Fibroblast of villous mesenchyme (primary cell): Measurements from ENCODE around the gene WNK1. TPM values are rescaled to one million over a fixed set of nuclear protein-coding genes. Genes with fewer than 3 reads are reported as not detected.

Source experiments
- DNase-seq: peaks from one replicate; pipeline ENCODE4 v3.0.0-alpha.2; 2010; ENCODE audit warnings: low read depth
- H3K4me3 ChIP-seq: 2 replicates; pipeline ENCODE4 v1.5.1; 2011; ENCODE audit warnings: low read depth, mild to moderate bottlenecking, low read length
- CTCF ChIP-seq: IDR thresholded peaks from 2 replicates; pipeline ENCODE4 v1.5.1; 2012; ENCODE audit warnings: low read depth, mild to moderate bottlenecking, low read length; ENCODE audit not compliant: insufficient read depth
- total RNA-seq: library from RNA; depleted of rRNA; stranded (reverse); fragments of >200 nt; gene quantifications from 2 replicates; pipeline ENCODE4 v1.2.3, GENCODE V29; 2012

WNK1 gene
- total RNA-seq, 1 donor = 92.4 TPM

- H3K4me3 ChIP-seq = no peak overlapping the region
- peak; percentile 69 for DNase-seq
- no peak for TF ChIP-seq CTCF
Measured at GRCh38 chr12:946631-947030, 194.3 kb downstream of the WNK1 start.

GRCh38 chr12:948238-948637 is 195.9 kb downstream of the WNK1 start:
- DNase-seq = peak; percentile 3
- TF ChIP-seq CTCF = no peak
- peak overlapping the region; percentile 90 for H3K4me3 ChIP-seq

GRCh38 chr12:949453-950191 is 197.2 kb downstream of the WNK1 start, which contains the start of gene RAD52:
TSS of gene RAD52 (minus strand) at chr12:949694. CDS start at chr12:933058, 16,636 bp downstream.
- peak; percentile 95 for TF ChIP-seq CTCF
- peak within 1 kb of the TSS; percentile 90 for H3K4me3 ChIP-seq
- DNase-seq = peak; percentile 99

GRCh38 chr12:951176-951575 is 198.8 kb downstream of the WNK1 start:
- DNase-seq = no peak
- no peak for TF ChIP-seq CTCF
- H3K4me3 ChIP-seq = no peak overlapping the region

- no peak overlapping the region for H3K4me3 ChIP-seq
- TF ChIP-seq CTCF = no peak
- no peak for DNase-seq
Measured at GRCh38 chr12:953776-954175, 201.4 kb downstream of the WNK1 start.

- H3K4me3 ChIP-seq = no peak overlapping the region
- TF ChIP-seq CTCF = no peak
- DNase-seq = no peak
Measured at GRCh38 chr12:954741-955140, 202.4 kb downstream of the WNK1 start.

GRCh38 chr12:955939-956338 is 203.6 kb downstream of the WNK1 start:
- DNase-seq = no peak
- TF ChIP-seq CTCF = no peak
- H3K4me3 ChIP-seq = no peak overlapping the region
